ENCODE data around the gene C1orf35.

The C1orf35 gene

DNA sequence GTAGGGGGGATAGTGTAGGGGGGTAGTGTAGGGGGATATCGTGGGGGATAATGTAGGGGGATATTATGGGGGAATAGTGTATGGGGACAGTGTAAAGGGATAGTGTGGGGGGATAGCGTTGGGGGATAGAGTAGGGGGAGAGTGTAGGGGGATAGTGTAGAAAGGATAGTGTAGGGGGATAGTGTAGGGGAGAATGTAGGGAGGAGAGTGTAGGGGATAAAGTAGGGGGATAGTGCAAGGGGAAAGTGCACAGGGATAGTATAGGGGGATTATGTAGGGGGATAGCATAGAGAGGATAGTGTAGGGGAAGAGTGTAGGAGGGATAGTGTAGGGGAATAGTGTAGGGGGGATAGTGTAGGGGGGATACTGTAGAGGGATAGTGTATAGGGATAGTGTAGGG lies 33.0 kb downstream of the C1orf35 start:
- H3K79me2 ChIP-seq (ENCODE audit: control insufficient read depth, insufficient read depth, low read length), result no peaks in the 10 kb centered on the region
- H3K4me3 ChIP-seq (ENCODE audit: low read length), result no peak overlapping the region
- H2AK5ac ChIP-seq (ENCODE audit: low read length), result no peak overlapping the region
- no peak overlapping the region for H3K27ac ChIP-seq (ENCODE audit: low read depth, low read length)
- H3K56ac ChIP-seq (ENCODE audit: low read length), result no peak overlapping the region
- H4K5ac ChIP-seq (ENCODE audit: low read length), result no peak overlapping the region
- no peak overlapping the region for H2BK120ac ChIP-seq (ENCODE audit: low read depth, low read length)
- no peaks in the 10 kb centered on the region for H3K79me1 ChIP-seq (ENCODE audit: low read length)
- H3K4me1 ChIP-seq (ENCODE audit: control insufficient read depth, low read depth, low read length), result no peaks in the 10 kb centered on the region
- no peak overlapping the region for H3K18ac ChIP-seq (ENCODE audit: low read length)
- no peak overlapping the region for H2BK5ac ChIP-seq (ENCODE audit: low read length)
- no peak overlapping the region for H4K8ac ChIP-seq (ENCODE audit: low read depth, low read length)
- H3K4ac ChIP-seq (ENCODE audit: low read depth, low read length), result no peak overlapping the region
- whole genome bisulfite sequencing (ENCODE audit: extremely low coverage, insufficient coverage, low lambda C conversion rate), result 100% methylated on average over 2 of the region's 2 CpGs
- H3K4me2 ChIP-seq (ENCODE audit: low read length), result no peak overlapping the region
- no peak for DNase-seq
- no peaks in the 10 kb centered on the region for H3K36me3 ChIP-seq (ENCODE audit: control insufficient read depth, insufficient read depth, low read length)
- peaks cover 14% of the 10 kb centered on the region for H3K27me3 ChIP-seq (ENCODE audit: insufficient read depth, low read length, poor library complexity)
- H2BK15ac ChIP-seq (replicated peaks; ENCODE audit: low read depth), result no peak overlapping the region
- H3K9ac ChIP-seq (ENCODE audit: low read length), result no peak overlapping the region
- no peak overlapping the region for H3K23ac ChIP-seq (ENCODE audit: low read length)

DNA sequence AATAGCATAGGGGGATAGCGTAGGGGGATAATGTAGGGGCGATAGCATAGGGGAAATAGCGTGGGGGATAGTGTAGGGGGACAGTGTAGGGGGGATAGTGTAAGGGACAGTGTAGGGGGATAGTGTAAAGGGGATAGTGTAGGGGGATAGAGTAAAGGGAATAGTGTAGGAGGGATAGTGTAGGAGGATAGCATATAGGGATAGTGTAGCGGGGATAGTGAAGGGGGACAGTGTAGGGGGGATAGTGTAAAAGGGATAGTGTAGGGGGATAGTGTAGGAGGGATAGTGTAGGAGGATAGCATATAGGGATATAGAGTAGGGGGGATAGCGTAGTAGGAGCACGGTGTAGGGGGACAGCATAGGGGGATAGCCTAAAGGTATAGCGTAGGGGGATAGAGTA lies 34.8 kb downstream of the C1orf35 start:
- Histone ChIP-seq H3K79me1 (ENCODE audit: low read length) (no peaks in the 10 kb centered on the region), H3K4me2 (ENCODE audit: low read length) (no peak overlapping the region), H4K8ac (ENCODE audit: low read depth, low read length) (no peak overlapping the region), H3K18ac (ENCODE audit: low read length) (no peak overlapping the region), H3K4me3 (ENCODE audit: low read length) (no peak overlapping the region), H3K9ac (ENCODE audit: low read length) (no peak overlapping the region), H3K27me3 (ENCODE audit: insufficient read depth, low read length, poor library complexity) (peaks cover 14% of the 10 kb centered on the region), H2BK15ac (replicated peaks; ENCODE audit: low read depth) (no peak overlapping the region), H3K56ac (ENCODE audit: low read length) (no peak overlapping the region), H2AK5ac (ENCODE audit: low read length) (no peak overlapping the region), H3K23ac (ENCODE audit: low read length) (no peak overlapping the region), H3K4me1 (ENCODE audit: control insufficient read depth, low read depth, low read length) (peaks cover 6% of the 10 kb centered on the region), H4K5ac (ENCODE audit: low read length) (no peak overlapping the region), H3K27ac (ENCODE audit: low read depth, low read length) (no peak overlapping the region), H2BK5ac (ENCODE audit: low read length) (no peak overlapping the region), H2BK120ac (ENCODE audit: low read depth, low read length) (no peak overlapping the region), H3K79me2 (ENCODE audit: control insufficient read depth, insufficient read depth, low read length) (no peaks in the 10 kb centered on the region), H3K36me3 (ENCODE audit: control insufficient read depth, insufficient read depth, low read length) (no peaks in the 10 kb centered on the region), H3K4ac (ENCODE audit: low read depth, low read length) (no peak overlapping the region)
- no peak for DNase-seq
- WGBS (ENCODE audit: extremely low coverage, insufficient coverage, low lambda C conversion rate), result 100% methylated on average over 4 of the region's 7 CpGs

DNA sequence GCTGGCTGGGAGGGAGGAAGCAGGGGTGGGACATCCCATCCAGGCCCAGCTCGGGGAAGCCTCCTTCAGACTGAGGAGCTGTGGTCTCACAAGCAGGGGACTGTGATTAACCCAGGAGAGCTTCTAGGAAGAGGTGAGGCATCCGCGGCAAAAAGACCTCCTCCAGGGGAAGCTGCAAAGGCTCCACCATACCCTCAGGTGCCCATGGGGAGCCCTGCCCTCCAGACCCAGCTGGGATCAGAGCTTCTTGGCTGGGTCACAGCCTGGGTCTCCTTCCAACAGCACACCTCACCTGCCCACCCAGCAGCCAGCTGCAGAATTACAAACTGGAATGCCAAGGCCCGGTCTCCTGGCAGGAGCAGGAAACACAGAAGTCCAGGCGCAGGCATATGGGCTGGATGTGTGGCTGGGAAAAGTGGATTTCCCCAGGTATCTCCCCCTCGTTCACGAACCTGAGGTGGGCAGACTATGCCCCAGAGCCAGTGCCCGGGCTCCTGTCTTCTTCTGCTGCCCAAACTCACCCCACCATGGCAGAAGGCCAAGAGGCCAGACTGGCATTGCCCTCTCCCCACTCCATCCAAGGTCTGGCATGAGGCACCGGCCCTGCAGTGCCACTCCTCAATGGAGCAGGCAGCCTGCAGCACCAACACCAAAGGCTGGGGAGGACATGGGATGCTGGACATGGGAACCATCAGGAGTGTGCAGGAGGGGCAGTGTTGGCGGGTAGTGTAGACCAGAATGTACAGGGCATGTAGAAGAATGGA lies 36.1 kb downstream of the C1orf35 start:
- Histone ChIP-seq H2BK120ac (ENCODE audit: low read depth, low read length) (no peak overlapping the region), H3K23ac (ENCODE audit: low read length) (no peak overlapping the region), H2AK5ac (ENCODE audit: low read length) (no peak overlapping the region), H3K4me2 (ENCODE audit: low read length) (no peak overlapping the region), H3K27ac (ENCODE audit: low read depth, low read length) (no peak overlapping the region), H3K9ac (ENCODE audit: low read length) (no peak overlapping the region), H3K4me3 (ENCODE audit: low read length) (no peak overlapping the region), H3K36me3 (ENCODE audit: control insufficient read depth, insufficient read depth, low read length) (no peaks in the 10 kb centered on the region), H3K79me1 (ENCODE audit: low read length) (no peaks in the 10 kb centered on the region), H2BK5ac (ENCODE audit: low read length) (no peak overlapping the region), H3K18ac (ENCODE audit: low read length) (no peak overlapping the region), H3K56ac (ENCODE audit: low read length) (peak overlapping the region; percentile 2), H3K4ac (ENCODE audit: low read depth, low read length) (no peak overlapping the region), H3K27me3 (ENCODE audit: insufficient read depth, low read length, poor library complexity) (peaks cover 14% of the 10 kb centered on the region), H2BK15ac (replicated peaks; ENCODE audit: low read depth) (no peak overlapping the region), H4K5ac (ENCODE audit: low read length) (no peak overlapping the region), H3K4me1 (ENCODE audit: control insufficient read depth, low read depth, low read length) (peaks cover 6% of the 10 kb centered on the region), H4K8ac (ENCODE audit: low read depth, low read length) (no peak overlapping the region), H3K79me2 (ENCODE audit: control insufficient read depth, insufficient read depth, low read length) (no peaks in the 10 kb centered on the region)
- DNase-seq, result no peak
- WGBS (ENCODE audit: extremely low coverage, insufficient coverage, low lambda C conversion rate), result no CpG with 5 or more reads among the region's 10 CpGs

DNA sequence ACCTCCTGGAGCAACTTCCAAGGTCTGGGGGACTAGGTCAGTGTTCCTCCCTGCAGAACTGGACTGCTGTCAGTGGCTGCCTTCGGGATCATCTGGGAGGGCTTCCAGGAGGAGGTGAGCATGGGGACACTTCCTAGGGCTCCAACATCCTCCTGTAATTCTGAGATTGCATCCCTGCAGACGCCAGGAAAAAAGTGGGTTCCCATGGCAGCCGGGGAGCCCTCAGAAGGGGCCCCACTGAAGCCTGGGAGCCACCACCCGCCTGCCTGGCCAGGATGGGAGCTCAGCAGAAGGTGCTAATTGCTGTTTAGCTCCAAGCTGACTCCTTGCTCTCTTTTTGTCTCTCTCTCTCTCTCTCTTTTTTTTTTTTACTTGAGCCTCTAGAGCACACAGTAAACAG lies 36.7 kb downstream of the C1orf35 start:
- Histone ChIP-seq H3K9ac (ENCODE audit: low read length) (no peak overlapping the region), H3K4me3 (ENCODE audit: low read length) (no peak overlapping the region), H2AK5ac (ENCODE audit: low read length) (no peak overlapping the region), H2BK120ac (ENCODE audit: low read depth, low read length) (no peak overlapping the region), H3K4me2 (ENCODE audit: low read length) (no peak overlapping the region), H3K79me1 (ENCODE audit: low read length) (no peaks in the 10 kb centered on the region), H2BK15ac (replicated peaks; ENCODE audit: low read depth) (no peak overlapping the region), H3K4me1 (ENCODE audit: control insufficient read depth, low read depth, low read length) (peaks cover 6% of the 10 kb centered on the region), H3K27ac (ENCODE audit: low read depth, low read length) (no peak overlapping the region), H3K27me3 (ENCODE audit: insufficient read depth, low read length, poor library complexity) (peaks cover 14% of the 10 kb centered on the region), H3K18ac (ENCODE audit: low read length) (no peak overlapping the region), H3K79me2 (ENCODE audit: control insufficient read depth, insufficient read depth, low read length) (no peaks in the 10 kb centered on the region), H3K23ac (ENCODE audit: low read length) (no peak overlapping the region), H4K8ac (ENCODE audit: low read depth, low read length) (no peak overlapping the region), H3K4ac (ENCODE audit: low read depth, low read length) (no peak overlapping the region), H3K36me3 (ENCODE audit: control insufficient read depth, insufficient read depth, low read length) (no peaks in the 10 kb centered on the region), H2BK5ac (ENCODE audit: low read length) (no peak overlapping the region), H4K5ac (ENCODE audit: low read length) (no peak overlapping the region), H3K56ac (ENCODE audit: low read length) (no peak overlapping the region)
- no peak for DNase-seq
- WGBS (ENCODE audit: extremely low coverage, insufficient coverage, low lambda C conversion rate), result no CpG with 5 or more reads among the region's 4 CpGs

DNA sequence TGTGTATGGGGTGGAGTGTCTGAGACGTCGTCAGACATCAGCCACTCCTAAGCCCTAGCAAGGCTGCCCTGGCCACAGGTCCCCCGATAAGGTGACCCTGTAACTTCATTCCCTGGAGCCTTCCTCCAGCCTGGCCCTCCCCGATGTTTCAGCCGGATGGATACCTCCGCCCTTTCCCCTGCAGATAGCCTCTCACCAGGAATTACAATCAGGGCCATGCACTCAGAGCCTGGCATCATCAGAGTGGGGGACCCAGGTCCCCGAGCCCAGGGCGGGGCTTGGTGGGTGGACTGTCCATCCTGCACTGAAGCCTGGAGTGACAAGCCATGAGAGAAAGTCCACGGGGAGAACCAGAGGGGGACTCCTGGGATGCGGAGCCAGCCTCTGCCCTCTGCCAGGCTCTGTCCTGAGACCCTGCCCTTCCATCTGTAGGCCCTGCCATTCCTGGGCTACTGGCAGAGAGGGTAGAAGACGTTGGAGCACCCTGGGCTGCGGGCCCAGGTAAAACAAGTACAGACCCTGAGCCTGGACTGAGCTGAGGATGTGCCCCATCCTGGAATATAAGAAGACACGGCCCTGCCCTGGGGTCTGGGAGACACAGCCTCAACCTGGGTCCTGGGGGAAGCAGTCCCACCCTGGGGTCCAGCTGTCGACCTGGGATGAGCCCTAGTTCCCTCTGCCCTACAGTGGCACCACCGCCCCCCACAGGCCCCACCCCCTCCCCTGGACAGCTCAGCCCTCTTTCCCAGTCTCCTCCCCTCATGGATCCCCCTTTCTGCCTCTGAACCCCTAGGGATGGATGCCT lies 37.4 kb downstream of the C1orf35 start:
- H3K4me3 ChIP-seq (ENCODE audit: low read length), result no peak overlapping the region
- no peak overlapping the region for H2BK15ac ChIP-seq (replicated peaks; ENCODE audit: low read depth)
- peaks cover 6% of the 10 kb centered on the region for H3K4me1 ChIP-seq (ENCODE audit: control insufficient read depth, low read depth, low read length)
- H2AK5ac ChIP-seq (ENCODE audit: low read length), result no peak overlapping the region
- H3K56ac ChIP-seq (ENCODE audit: low read length), result peak overlapping the region; percentile 34
- H3K4me2 ChIP-seq (ENCODE audit: low read length), result no peak overlapping the region
- H4K8ac ChIP-seq (ENCODE audit: low read depth, low read length), result no peak overlapping the region
- H3K79me2 ChIP-seq (ENCODE audit: control insufficient read depth, insufficient read depth, low read length), result no peaks in the 10 kb centered on the region
- WGBS (ENCODE audit: extremely low coverage, insufficient coverage, low lambda C conversion rate), result no CpG with 5 or more reads among the region's 15 CpGs
- H4K5ac ChIP-seq (ENCODE audit: low read length), result no peak overlapping the region
- peaks cover 8% of the 10 kb centered on the region for H3K27me3 ChIP-seq (ENCODE audit: insufficient read depth, low read length, poor library complexity)
- H3K18ac ChIP-seq (ENCODE audit: low read length), result no peak overlapping the region
- no peak overlapping the region for H3K27ac ChIP-seq (ENCODE audit: low read depth, low read length)
- H2BK5ac ChIP-seq (ENCODE audit: low read length), result no peak overlapping the region
- H3K4ac ChIP-seq (ENCODE audit: low read depth, low read length), result no peak overlapping the region
- H3K23ac ChIP-seq (ENCODE audit: low read length), result no peak overlapping the region
- DNase-seq, result no peak
- H3K9ac ChIP-seq (ENCODE audit: low read length), result no peak overlapping the region
- H3K79me1 ChIP-seq (ENCODE audit: low read length), result no peaks in the 10 kb centered on the region
- H2BK120ac ChIP-seq (ENCODE audit: low read depth, low read length), result no peak overlapping the region
- no peaks in the 10 kb centered on the region for H3K36me3 ChIP-seq (ENCODE audit: control insufficient read depth, insufficient read depth, low read length)

All from mesendoderm (in vitro differentiated cells).